GM23338 (cell line): Measurements from ENCODE around the gene CSTF1. TPM values are rescaled to one million over a fixed set of nuclear protein-coding genes. Genes with fewer than 3 reads are reported as not detected.

Experiments used
- ATAC-seq: fragments of 200-7000 bp; cut with Tn5 transposase; 3 replicates; pipeline ENCODE4 v1.9.1; 2020
- DNase-seq: peaks from one replicate; pipeline ENCODE4 v3.0.0-alpha.2; 2015; ENCODE audit warnings: low spot score
- H2AFZ ChIP-seq: fragments of 200-600 bp; sonication (generic); 2 replicates; pipeline ENCODE4 v1.8.0; 2016; ENCODE audit warnings: antibody characterized with exemption, mild to moderate bottlenecking, moderate library complexity
- H3F3A ChIP-seq: fragments of 200-600 bp; sonication (generic); replicated peaks from 2 replicates; pipeline ENCODE4 v1.8.0; 2017; ENCODE audit warnings: antibody characterized with exemption, mixed run types, low read depth
- H3K27ac ChIP-seq: fragments of 200-600 bp; sonication (generic); 2 replicates; pipeline ENCODE4 v1.6.1; 2016; ENCODE audit warnings: low read depth
- H3K27me3 ChIP-seq: fragments of 200-600 bp; sonication (generic); 2 replicates; pipeline ENCODE4 v1.8.0; 2016; ENCODE audit warnings: mild to moderate bottlenecking, mixed run types, moderate library complexity; ENCODE audit not compliant: insufficient read depth
- H3K36me3 ChIP-seq: fragments of 200-600 bp; sonication (generic); 2 replicates; pipeline ENCODE4 v1.8.0; 2016; ENCODE audit warnings: mild to moderate bottlenecking; ENCODE audit not compliant: insufficient read depth
- H3K4me1 ChIP-seq: fragments of 200-600 bp; sonication (generic); 2 replicates; pipeline ENCODE4 v1.8.0; 2016; ENCODE audit warnings: mild to moderate bottlenecking, moderate library complexity; ENCODE audit not compliant: insufficient read depth
- H3K4me2 ChIP-seq: fragments of 200-600 bp; sonication (generic); 2 replicates; pipeline ENCODE4 v1.7.1; 2017; ENCODE audit warnings: mixed run types
- H3K4me3 ChIP-seq: fragments of 200-600 bp; sonication (generic); 2 replicates; pipeline ENCODE4 v1.6.1; 2016; ENCODE audit warnings: mixed run types
- H3K79me2 ChIP-seq: fragments of 200-600 bp; sonication (generic); replicated peaks from 2 replicates; pipeline ENCODE4 v1.8.0; 2017; ENCODE audit warnings: mild to moderate bottlenecking; ENCODE audit not compliant: insufficient read depth
- H3K9me2 ChIP-seq: fragments of 200-600 bp; sonication (generic); 2 replicates; pipeline ENCODE4 v1.8.0; 2017; ENCODE audit not compliant: insufficient read depth
- H4K20me1 ChIP-seq: fragments of 200-600 bp; sonication (generic); replicated peaks from 2 replicates; pipeline ENCODE4 v1.8.0; 2017; ENCODE audit warnings: mild to moderate bottlenecking; ENCODE audit not compliant: insufficient read depth
- H3K27ac Mint-ChIP-seq: 2 replicates; pipeline ENCODE4 v1.8.0; 2020; ENCODE audit warnings: inconsistent platforms, mild to moderate bottlenecking, moderate library complexity, mixed read lengths
- H3K27me3 Mint-ChIP-seq: 3 replicates; pipeline ENCODE4 v1.8.0; 2022; ENCODE audit warnings: low read depth, mild to moderate bottlenecking, moderate library complexity, mixed read lengths, inconsistent platforms; ENCODE audit not compliant: insufficient read depth, poor library complexity
- H3K36me3 Mint-ChIP-seq: 3 replicates; pipeline ENCODE4 v1.8.0; 2021; ENCODE audit warnings: low read depth, mild to moderate bottlenecking, inconsistent platforms, moderate library complexity, mixed read lengths
- H3K4me1 Mint-ChIP-seq: 3 replicates; pipeline ENCODE4 v1.8.0; 2020; ENCODE audit warnings: mild to moderate bottlenecking, inconsistent platforms, mixed read lengths
- H3K4me3 Mint-ChIP-seq: 3 replicates; pipeline ENCODE4 v1.8.0; 2021; ENCODE audit warnings: moderate library complexity, mild to moderate bottlenecking, inconsistent platforms, mixed read lengths
- H3K9me3 Mint-ChIP-seq: 3 replicates; pipeline ENCODE4 v1.8.0; 2020; ENCODE audit warnings: moderate library complexity, mild to moderate bottlenecking, inconsistent platforms, mixed read lengths
- CREB1 ChIP-seq: fragments of 250-450 bp; sonication (Bioruptor Pico); IDR thresholded peaks from 2 replicates; pipeline ENCODE4 v1.5.0; 2020; ENCODE audit warnings: low read depth, mild to moderate bottlenecking, moderate library complexity
- EZH2 ChIP-seq: fragments of 200-600 bp; sonication (generic); IDR thresholded peaks from one replicate; pipeline ENCODE4 v1.8.0; 2017; ENCODE audit warnings: antibody characterized with exemption, mild to moderate bottlenecking, low read depth; ENCODE audit not compliant: unreplicated experiment
- EZH2phosphoT487 ChIP-seq: fragments of 200-600 bp; sonication (generic); IDR thresholded peaks from one replicate; pipeline ENCODE4 v1.8.1; 2018; ENCODE audit warnings: antibody characterized with exemption; ENCODE audit not compliant: unreplicated experiment
- JUNB ChIP-seq: IDR thresholded peaks from one replicate; pipeline ENCODE4 v1.6.1; 2016; ENCODE audit warnings: antibody characterized with exemption; ENCODE audit not compliant: unreplicated experiment
- NANOG ChIP-seq: IDR thresholded peaks from 2 replicates; pipeline ENCODE4 v1.6.1; 2016; ENCODE audit warnings: antibody characterized with exemption, borderline replicate concordance
- POLR2AphosphoS5 ChIP-seq: IDR thresholded peaks from 2 replicates; pipeline ENCODE4 v1.6.1; 2016; ENCODE audit warnings: antibody characterized with exemption, low read depth
- STAT1 ChIP-seq: IDR thresholded peaks from one replicate; pipeline ENCODE4 v1.6.1; 2016; ENCODE audit warnings: antibody characterized with exemption; ENCODE audit not compliant: unreplicated experiment
- ZNF114 ChIP-seq: fragments of 250-450 bp; sonication (Bioruptor Pico); IDR thresholded peaks from 2 replicates; pipeline ENCODE4 v1.5.0; 2020; ENCODE audit warnings: mild to moderate bottlenecking, moderate library complexity
- ZNF331 ChIP-seq: fragments of 250-450 bp; sonication (Bioruptor Pico); IDR thresholded peaks from 2 replicates; pipeline ENCODE4 v1.5.0; 2020; ENCODE audit warnings: low read depth, mild to moderate bottlenecking, moderate library complexity
- polyA plus RNA-seq: library from polyadenylated mRNA; unstranded; fragments of >200 nt; fragmentation: Nextera tagmentation; extraction: Ambion mirVana; gene quantifications from 2 replicates; pipeline ENCODE4 v1.2.1, GENCODE V29; 2016
- total RNA-seq: library from RNA; depleted of rRNA; stranded (reverse); fragments of >200 nt; shearing (Covaris generic); gene quantifications from 2 replicates; pipeline ENCODE4 v1.2.3, GENCODE V29; 2014
- TF ChIP-seq, protein P1 (sequence below): IDR thresholded peaks from 2 replicates; pipeline ENCODE4 v1.6.1; 2016; ENCODE audit warnings: antibody characterized with exemption
- TF ChIP-seq, protein P2 (sequence below), 2 experiments: fragments of 200-600 bp in 1 of 2; sonication (generic) in 1 of 2; conservative IDR thresholded peaks; 2 replicates each; pipeline versions ENCODE4 v1.5.1 to v1.6.1; 2016 to 2017; ENCODE audit warnings: antibody characterized with exemption in 2 of 2, low read depth in 2 of 2, mild to moderate bottlenecking in 2 of 2, moderate library complexity in 1 of 2
- TF ChIP-seq, protein P3 (sequence below): IDR thresholded peaks from one replicate; pipeline ENCODE4 v1.6.1; 2018; ENCODE audit warnings: antibody characterized with exemption; ENCODE audit not compliant: unreplicated experiment
- TF ChIP-seq, protein P4 (sequence below): fragments of 250-450 bp; sonication (Bioruptor Pico); IDR thresholded peaks from 2 replicates; pipeline ENCODE4 v1.5.0; 2020; ENCODE audit warnings: mild to moderate bottlenecking, moderate library complexity

Gene CSTF1
- total and polyA plus RNA-seq, 2 experiments from 2014 or later, result 21.5 to 62.3 TPM

DNA sequence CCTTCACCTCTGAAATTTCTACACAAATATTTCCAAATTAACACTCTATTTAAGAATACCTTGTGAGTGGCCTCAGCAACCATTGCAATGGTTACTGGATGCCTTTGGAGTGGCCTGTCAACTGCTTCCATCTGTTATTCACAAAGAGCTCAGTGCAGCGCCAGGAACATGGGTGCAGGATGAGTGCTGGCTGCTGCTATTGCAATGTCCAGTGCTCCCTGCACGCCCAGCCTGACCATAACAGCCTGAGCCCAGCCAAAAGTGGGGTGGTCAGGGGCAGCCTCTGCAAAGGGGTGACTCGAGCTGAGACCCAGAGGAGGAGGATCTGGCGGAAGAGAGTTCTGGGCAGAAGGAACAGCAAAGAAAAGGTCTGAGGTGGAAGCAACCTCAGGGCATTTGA is 38.0 kb downstream of the CSTF1 start:
- Histone ChIP-seq H3K4me3 (no peak overlapping the region), H3K4me1 (no peaks in the 10 kb centered on the region), H3K27ac (no peak overlapping the region), H2AFZ (no peak overlapping the region), H3K27me3 (0 out of 2 replicates have a peak, but pooled peaks cover 2% of the 10 kb centered on the region), H3K79me2 (no peaks in the 10 kb centered on the region), H3K4me2 (no peak overlapping the region), H3F3A (no peaks in the 10 kb centered on the region), H3K36me3 (no peaks in the 10 kb centered on the region), H4K20me1 (no peaks in the 10 kb centered on the region), H3K9me2 (no peaks in the 10 kb centered on the region)
- Mint-ChIP-seq H3K4me1 (no peaks in the 10 kb centered on the region; the same call in 2 of the 3 replicates), H3K36me3 (no peaks in the 10 kb centered on the region; the same call in 2 of the 3 replicates), H3K9me3 (no peaks in the 10 kb centered on the region; the same call in 2 of the 3 replicates), H3K27ac (no peak overlapping the region), H3K4me3 (no peak overlapping the region), H3K27me3 (peaks cover 18% of the 10 kb centered on the region)
- TF ChIP-seq ZNF114 (CRISPR knock-in tag), result no peak
- no peak for TF ChIP-seq CREB1 (CRISPR knock-in tag)
- TF ChIP-seq NANOG, result no peak
- TF ChIP-seq ZNF331 (CRISPR knock-in tag), result no peak
- TF ChIP-seq, protein P1, sequence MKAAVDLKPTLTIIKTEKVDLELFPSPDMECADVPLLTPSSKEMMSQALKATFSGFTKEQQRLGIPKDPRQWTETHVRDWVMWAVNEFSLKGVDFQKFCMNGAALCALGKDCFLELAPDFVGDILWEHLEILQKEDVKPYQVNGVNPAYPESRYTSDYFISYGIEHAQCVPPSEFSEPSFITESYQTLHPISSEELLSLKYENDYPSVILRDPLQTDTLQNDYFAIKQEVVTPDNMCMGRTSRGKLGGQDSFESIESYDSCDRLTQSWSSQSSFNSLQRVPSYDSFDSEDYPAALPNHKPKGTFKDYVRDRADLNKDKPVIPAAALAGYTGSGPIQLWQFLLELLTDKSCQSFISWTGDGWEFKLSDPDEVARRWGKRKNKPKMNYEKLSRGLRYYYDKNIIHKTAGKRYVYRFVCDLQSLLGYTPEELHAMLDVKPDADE, result no peak
- TF ChIP-seq, protein P2, sequence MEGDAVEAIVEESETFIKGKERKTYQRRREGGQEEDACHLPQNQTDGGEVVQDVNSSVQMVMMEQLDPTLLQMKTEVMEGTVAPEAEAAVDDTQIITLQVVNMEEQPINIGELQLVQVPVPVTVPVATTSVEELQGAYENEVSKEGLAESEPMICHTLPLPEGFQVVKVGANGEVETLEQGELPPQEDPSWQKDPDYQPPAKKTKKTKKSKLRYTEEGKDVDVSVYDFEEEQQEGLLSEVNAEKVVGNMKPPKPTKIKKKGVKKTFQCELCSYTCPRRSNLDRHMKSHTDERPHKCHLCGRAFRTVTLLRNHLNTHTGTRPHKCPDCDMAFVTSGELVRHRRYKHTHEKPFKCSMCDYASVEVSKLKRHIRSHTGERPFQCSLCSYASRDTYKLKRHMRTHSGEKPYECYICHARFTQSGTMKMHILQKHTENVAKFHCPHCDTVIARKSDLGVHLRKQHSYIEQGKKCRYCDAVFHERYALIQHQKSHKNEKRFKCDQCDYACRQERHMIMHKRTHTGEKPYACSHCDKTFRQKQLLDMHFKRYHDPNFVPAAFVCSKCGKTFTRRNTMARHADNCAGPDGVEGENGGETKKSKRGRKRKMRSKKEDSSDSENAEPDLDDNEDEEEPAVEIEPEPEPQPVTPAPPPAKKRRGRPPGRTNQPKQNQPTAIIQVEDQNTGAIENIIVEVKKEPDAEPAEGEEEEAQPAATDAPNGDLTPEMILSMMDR (conservative IDR thresholded peaks at IDR 0.05; ENCODE audit: low read depth in 2 of 2), result no peak
- TF ChIP-seq STAT1, result no peak
- TF ChIP-seq EZH2phosphoT487, result no peak
- TF ChIP-seq JUNB, result no peak
- TF ChIP-seq, protein P3, sequence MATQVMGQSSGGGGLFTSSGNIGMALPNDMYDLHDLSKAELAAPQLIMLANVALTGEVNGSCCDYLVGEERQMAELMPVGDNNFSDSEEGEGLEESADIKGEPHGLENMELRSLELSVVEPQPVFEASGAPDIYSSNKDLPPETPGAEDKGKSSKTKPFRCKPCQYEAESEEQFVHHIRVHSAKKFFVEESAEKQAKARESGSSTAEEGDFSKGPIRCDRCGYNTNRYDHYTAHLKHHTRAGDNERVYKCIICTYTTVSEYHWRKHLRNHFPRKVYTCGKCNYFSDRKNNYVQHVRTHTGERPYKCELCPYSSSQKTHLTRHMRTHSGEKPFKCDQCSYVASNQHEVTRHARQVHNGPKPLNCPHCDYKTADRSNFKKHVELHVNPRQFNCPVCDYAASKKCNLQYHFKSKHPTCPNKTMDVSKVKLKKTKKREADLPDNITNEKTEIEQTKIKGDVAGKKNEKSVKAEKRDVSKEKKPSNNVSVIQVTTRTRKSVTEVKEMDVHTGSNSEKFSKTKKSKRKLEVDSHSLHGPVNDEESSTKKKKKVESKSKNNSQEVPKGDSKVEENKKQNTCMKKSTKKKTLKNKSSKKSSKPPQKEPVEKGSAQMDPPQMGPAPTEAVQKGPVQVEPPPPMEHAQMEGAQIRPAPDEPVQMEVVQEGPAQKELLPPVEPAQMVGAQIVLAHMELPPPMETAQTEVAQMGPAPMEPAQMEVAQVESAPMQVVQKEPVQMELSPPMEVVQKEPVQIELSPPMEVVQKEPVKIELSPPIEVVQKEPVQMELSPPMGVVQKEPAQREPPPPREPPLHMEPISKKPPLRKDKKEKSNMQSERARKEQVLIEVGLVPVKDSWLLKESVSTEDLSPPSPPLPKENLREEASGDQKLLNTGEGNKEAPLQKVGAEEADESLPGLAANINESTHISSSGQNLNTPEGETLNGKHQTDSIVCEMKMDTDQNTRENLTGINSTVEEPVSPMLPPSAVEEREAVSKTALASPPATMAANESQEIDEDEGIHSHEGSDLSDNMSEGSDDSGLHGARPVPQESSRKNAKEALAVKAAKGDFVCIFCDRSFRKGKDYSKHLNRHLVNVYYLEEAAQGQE, result no peak
- no peak for TF ChIP-seq EZH2
- TF ChIP-seq POLR2AphosphoS5, result no peak
- TF ChIP-seq, protein P4, sequence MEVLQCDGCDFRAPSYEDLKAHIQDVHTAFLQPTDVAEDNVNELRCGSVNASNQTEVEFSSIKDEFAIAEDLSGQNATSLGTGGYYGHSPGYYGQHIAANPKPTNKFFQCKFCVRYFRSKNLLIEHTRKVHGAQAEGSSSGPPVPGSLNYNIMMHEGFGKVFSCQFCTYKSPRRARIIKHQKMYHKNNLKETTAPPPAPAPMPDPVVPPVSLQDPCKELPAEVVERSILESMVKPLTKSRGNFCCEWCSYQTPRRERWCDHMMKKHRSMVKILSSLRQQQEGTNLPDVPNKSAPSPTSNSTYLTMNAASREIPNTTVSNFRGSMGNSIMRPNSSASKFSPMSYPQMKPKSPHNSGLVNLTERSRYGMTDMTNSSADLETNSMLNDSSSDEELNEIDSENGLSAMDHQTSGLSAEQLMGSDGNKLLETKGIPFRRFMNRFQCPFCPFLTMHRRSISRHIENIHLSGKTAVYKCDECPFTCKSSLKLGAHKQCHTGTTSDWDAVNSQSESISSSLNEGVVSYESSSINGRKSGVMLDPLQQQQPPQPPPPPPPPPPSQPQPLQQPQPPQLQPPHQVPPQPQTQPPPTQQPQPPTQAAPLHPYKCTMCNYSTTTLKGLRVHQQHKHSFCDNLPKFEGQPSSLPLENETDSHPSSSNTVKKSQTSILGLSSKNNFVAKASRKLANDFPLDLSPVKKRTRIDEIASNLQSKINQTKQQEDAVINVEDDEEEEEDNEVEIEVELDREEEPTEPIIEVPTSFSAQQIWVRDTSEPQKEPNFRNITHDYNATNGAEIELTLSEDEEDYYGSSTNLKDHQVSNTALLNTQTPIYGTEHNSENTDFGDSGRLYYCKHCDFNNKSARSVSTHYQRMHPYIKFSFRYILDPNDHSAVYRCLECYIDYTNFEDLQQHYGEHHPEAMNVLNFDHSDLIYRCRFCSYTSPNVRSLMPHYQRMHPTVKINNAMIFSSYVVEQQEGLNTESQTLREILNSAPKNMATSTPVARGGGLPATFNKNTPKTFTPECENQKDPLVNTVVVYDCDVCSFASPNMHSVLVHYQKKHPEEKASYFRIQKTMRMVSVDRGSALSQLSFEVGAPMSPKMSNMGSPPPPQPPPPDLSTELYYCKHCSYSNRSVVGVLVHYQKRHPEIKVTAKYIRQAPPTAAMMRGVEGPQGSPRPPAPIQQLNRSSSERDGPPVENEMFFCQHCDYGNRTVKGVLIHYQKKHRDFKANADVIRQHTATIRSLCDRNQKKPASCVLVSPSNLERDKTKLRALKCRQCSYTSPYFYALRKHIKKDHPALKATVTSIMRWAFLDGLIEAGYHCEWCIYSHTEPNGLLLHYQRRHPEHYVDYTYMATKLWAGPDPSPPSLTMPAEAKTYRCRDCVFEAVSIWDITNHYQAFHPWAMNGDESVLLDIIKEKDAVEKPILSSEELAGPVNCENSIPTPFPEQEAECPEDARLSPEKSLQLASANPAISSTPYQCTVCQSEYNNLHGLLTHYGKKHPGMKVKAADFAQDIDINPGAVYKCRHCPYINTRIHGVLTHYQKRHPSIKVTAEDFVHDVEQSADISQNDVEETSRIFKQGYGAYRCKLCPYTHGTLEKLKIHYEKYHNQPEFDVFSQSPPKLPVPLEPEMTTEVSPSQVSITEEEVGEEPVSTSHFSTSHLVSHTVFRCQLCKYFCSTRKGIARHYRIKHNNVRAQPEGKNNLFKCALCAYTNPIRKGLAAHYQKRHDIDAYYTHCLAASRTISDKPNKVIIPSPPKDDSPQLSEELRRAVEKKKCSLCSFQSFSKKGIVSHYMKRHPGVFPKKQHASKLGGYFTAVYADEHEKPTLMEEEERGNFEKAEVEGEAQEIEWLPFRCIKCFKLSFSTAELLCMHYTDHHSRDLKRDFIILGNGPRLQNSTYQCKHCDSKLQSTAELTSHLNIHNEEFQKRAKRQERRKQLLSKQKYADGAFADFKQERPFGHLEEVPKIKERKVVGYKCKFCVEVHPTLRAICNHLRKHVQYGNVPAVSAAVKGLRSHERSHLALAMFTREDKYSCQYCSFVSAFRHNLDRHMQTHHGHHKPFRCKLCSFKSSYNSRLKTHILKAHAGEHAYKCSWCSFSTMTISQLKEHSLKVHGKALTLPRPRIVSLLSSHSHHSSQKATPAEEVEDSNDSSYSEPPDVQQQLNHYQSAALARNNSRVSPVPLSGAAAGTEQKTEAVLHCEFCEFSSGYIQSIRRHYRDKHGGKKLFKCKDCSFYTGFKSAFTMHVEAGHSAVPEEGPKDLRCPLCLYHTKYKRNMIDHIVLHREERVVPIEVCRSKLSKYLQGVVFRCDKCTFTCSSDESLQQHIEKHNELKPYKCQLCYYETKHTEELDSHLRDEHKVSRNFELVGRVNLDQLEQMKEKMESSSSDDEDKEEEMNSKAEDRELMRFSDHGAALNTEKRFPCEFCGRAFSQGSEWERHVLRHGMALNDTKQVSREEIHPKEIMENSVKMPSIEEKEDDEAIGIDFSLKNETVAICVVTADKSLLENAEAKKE (CRISPR knock-in tag), result no peak
- DNase-seq (no peak), ATAC-seq (no peak)
